Measurements from ENCODE around the gene LSP1.

Gene LSP1

DNA sequence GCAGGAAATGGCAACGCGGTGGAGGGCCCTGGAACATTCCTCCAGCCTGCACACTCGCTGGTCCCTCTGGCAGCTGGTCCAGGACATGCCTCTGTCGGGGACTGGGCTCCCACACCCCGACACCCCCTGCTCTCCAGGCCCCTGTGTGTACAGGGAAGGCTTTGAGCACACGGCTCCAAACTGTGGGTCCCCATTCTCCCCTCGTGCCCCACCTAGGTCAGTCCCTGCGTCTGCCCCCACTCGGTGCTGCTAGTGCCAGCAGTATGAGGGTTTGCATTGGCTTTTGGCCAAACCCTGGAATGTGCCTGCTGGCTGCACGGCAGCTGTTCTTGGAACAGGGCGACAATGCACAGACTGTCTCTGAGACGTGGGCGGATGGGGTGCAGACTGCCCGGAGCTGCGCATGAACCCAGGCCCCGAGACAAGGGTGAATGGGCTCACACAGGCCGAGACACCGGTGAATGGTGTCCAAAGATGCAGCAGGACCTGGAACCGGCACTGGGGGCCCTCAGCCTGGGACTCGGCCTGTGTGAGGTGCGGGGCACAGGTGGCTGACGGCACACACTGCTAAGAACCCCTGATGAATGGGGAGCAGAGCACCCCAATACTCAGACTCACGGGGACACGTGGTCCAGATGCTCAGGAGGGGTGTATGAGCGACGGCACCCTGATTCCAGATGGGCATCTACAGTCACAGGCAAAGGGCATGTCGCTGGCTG, 25.6 kb upstream of the LSP1 start:
- TF ChIP-seq, protein P1, sequence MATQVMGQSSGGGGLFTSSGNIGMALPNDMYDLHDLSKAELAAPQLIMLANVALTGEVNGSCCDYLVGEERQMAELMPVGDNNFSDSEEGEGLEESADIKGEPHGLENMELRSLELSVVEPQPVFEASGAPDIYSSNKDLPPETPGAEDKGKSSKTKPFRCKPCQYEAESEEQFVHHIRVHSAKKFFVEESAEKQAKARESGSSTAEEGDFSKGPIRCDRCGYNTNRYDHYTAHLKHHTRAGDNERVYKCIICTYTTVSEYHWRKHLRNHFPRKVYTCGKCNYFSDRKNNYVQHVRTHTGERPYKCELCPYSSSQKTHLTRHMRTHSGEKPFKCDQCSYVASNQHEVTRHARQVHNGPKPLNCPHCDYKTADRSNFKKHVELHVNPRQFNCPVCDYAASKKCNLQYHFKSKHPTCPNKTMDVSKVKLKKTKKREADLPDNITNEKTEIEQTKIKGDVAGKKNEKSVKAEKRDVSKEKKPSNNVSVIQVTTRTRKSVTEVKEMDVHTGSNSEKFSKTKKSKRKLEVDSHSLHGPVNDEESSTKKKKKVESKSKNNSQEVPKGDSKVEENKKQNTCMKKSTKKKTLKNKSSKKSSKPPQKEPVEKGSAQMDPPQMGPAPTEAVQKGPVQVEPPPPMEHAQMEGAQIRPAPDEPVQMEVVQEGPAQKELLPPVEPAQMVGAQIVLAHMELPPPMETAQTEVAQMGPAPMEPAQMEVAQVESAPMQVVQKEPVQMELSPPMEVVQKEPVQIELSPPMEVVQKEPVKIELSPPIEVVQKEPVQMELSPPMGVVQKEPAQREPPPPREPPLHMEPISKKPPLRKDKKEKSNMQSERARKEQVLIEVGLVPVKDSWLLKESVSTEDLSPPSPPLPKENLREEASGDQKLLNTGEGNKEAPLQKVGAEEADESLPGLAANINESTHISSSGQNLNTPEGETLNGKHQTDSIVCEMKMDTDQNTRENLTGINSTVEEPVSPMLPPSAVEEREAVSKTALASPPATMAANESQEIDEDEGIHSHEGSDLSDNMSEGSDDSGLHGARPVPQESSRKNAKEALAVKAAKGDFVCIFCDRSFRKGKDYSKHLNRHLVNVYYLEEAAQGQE (IDR thresholded peaks at IDR 0.05; ENCODE audit: insufficient replicate concordance, low read depth) = no peak
- H3K27ac ChIP-seq (replicated peaks) = no peak overlapping the region
- H3K27me3 ChIP-seq (ENCODE audit: insufficient read depth, poor library complexity, severe bottlenecking) = peaks cover 3% of the 10 kb centered on the region
- no peak overlapping the region for H3K4me3 ChIP-seq (replicated peaks; ENCODE audit: insufficient read depth, low read length)
- no peak for DNase-seq (ENCODE audit: low read depth in 1 of 2, low spot score in 1 of 2)

DNA sequence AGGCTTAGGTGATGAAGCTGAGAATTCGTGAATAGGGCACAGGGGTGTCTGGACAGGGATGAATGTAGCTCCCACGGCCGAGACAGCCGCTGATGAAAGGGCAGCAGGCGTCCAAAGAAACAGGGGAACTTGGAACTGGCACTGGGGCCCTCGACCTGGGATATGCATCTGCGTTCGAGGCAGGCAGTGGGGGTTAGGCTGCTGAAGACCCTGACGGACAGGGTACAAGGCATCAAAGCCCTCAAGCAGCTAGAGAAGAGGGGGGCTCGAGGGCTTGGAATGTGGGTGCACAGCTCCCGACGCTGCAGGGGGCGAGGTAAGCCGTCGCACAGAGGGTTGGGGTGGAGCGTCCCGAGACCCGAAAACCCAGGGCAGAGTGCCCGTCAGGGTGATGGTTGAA, 25.0 kb upstream of the LSP1 start:
- Histone ChIP-seq H3K27me3 (ENCODE audit: insufficient read depth, poor library complexity, severe bottlenecking) (peaks cover 3% of the 10 kb centered on the region), H3K4me3 (replicated peaks; ENCODE audit: insufficient read depth, low read length) (no peak overlapping the region), H3K27ac (replicated peaks) (no peak overlapping the region)
- TF ChIP-seq, protein P1 (IDR thresholded peaks at IDR 0.05; ENCODE audit: insufficient replicate concordance, low read depth) = no peak
- TF ChIP-seq GABPA (IDR thresholded peaks at IDR 0.05; ENCODE audit: low read depth) = no peak
- TF ChIP-seq POLR2AphosphoS5 (IDR thresholded peaks at IDR 0.05; ENCODE audit: low read depth) = no peak
- no peak for DNase-seq (ENCODE audit: low read depth in 1 of 2, low spot score in 1 of 2)

DNA sequence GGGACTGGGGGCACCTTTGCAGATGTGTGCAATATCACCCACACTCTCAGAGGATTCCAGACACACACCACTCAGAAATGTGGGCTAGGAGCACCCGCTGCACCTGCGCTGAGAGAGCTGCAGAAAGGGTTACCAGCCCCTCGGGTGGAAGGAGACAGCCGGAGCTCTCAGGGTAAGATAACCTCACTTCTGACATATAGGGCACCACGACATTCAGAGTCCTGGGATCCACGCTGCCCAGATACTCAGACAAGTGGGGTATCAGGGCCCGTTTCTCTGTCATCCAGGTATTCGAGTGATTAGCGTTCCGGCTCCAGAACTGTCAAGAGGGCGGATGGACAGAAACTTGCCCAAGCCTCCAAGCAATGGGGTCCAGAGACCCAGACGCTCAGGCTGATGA, 24.3 kb upstream of the LSP1 start:
- no peak for DNase-seq (ENCODE audit: low read depth in 1 of 2, low spot score in 1 of 2)
- Histone ChIP-seq H3K27ac (replicated peaks) (no peak overlapping the region), H3K4me3 (replicated peaks; ENCODE audit: insufficient read depth, low read length) (no peak overlapping the region), H3K27me3 (ENCODE audit: insufficient read depth, poor library complexity, severe bottlenecking) (peaks cover 3% of the 10 kb centered on the region)
- TF ChIP-seq, protein P1 (IDR thresholded peaks at IDR 0.05; ENCODE audit: insufficient replicate concordance, low read depth) = no peak
- TF ChIP-seq SPI1 (IDR thresholded peaks at IDR 0.05; ENCODE audit: borderline replicate concordance, low read depth) = no peak
- no peak for TF ChIP-seq GABPA (IDR thresholded peaks at IDR 0.05; ENCODE audit: low read depth)
- TF ChIP-seq, protein P2, sequence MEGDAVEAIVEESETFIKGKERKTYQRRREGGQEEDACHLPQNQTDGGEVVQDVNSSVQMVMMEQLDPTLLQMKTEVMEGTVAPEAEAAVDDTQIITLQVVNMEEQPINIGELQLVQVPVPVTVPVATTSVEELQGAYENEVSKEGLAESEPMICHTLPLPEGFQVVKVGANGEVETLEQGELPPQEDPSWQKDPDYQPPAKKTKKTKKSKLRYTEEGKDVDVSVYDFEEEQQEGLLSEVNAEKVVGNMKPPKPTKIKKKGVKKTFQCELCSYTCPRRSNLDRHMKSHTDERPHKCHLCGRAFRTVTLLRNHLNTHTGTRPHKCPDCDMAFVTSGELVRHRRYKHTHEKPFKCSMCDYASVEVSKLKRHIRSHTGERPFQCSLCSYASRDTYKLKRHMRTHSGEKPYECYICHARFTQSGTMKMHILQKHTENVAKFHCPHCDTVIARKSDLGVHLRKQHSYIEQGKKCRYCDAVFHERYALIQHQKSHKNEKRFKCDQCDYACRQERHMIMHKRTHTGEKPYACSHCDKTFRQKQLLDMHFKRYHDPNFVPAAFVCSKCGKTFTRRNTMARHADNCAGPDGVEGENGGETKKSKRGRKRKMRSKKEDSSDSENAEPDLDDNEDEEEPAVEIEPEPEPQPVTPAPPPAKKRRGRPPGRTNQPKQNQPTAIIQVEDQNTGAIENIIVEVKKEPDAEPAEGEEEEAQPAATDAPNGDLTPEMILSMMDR (IDR thresholded peaks at IDR 0.05; ENCODE audit: insufficient read depth, low read length) = no peak
- TF ChIP-seq POLR2AphosphoS5 (IDR thresholded peaks at IDR 0.05; ENCODE audit: low read depth) = no peak

DNA sequence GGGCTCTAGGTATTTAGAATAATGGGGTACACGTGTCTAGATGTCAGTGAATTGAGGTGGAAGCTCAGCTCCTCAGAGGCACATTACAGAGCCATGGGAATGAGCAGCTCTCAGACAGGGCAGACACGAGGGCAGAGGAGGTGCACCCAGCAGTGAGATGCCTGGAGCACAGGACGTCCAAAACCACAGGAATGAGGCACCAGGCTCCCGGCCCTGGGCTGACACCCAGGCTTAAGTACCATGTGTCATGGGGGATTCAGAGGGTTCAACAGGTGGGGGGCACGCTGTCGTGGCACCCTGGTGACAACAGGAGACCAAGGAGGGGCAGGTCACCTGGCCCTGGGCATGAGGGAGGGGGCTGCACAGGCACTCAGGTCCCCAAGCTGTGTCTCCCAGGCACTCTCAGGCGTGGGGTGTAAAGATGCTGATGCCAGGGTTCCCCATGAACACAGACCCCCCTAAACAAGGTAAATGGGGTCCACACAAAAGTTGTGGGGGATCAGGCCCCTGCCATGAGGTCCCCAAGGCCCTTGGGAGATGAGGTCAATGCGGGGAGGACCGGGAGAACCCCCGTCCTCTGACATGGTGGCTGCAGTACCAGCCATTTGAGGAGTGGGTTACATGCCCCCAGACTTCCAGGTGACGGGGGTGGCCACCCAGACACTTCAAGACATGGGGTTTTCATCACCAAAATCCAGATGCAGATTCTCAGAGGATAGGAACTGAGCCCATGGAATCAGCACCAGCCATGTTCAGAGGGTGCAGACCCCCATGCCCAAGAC, 23.7 kb upstream of the LSP1 start:
- DNase-seq (ENCODE audit: low read depth in 1 of 2, low spot score in 1 of 2) = no peak
- H3K27me3 ChIP-seq (ENCODE audit: insufficient read depth, poor library complexity, severe bottlenecking) = peaks cover 3% of the 10 kb centered on the region
- H3K27ac ChIP-seq (replicated peaks) = no peak overlapping the region
- TF ChIP-seq, protein P2 (IDR thresholded peaks at IDR 0.05; ENCODE audit: insufficient read depth, low read length) = no peak
- TF ChIP-seq, protein P1 (IDR thresholded peaks at IDR 0.05; ENCODE audit: insufficient replicate concordance, low read depth) = no peak
- TF ChIP-seq POLR2AphosphoS5 (IDR thresholded peaks at IDR 0.05; ENCODE audit: low read depth) (no peak), SPI1 (IDR thresholded peaks at IDR 0.05; ENCODE audit: borderline replicate concordance, low read depth) (no peak), GABPA (IDR thresholded peaks at IDR 0.05; ENCODE audit: low read depth) (no peak)
- no peak overlapping the region for H3K4me3 ChIP-seq (replicated peaks; ENCODE audit: insufficient read depth, low read length)
